Activated CD4-positive, alpha-beta T cell treated with anti-CD3 and anti-CD28 coated beads, Interleukin-2, amount 50 U/mL, for 1 hour (primary cell): ENCODE measurements around the gene VIPAS39.
A peak's percentile ranks its signal among the peaks of the same experiment; 100 is the strongest.
"Not testable (repeated sequence)": the region's sequence is repeated elsewhere in the genome, so short reads cannot be mapped to it uniquely, and the experiment has no call there.

Source experiments
- DNase-seq: peaks from one replicate; pipeline ENCODE4 v3.0.0-alpha.2; 2020

VIPAS39 gene

GRCh38 chr14:77469539-77469938 lies 12.1 kb upstream of the VIPAS39 start:
- no peak for DNase-seq

GRCh38 chr14:77469067-77469505 lies 11.7 kb upstream of the VIPAS39 start:
- DNase-seq = no peak

GRCh38 chr14:77467801-77468200 lies 10.4 kb upstream of the VIPAS39 start:
- no peak for DNase-seq

- peak; percentile 57 for DNase-seq
Observed at GRCh38 chr14:77459072-77459723, 1.8 kb upstream of the VIPAS39 start.

DNA sequence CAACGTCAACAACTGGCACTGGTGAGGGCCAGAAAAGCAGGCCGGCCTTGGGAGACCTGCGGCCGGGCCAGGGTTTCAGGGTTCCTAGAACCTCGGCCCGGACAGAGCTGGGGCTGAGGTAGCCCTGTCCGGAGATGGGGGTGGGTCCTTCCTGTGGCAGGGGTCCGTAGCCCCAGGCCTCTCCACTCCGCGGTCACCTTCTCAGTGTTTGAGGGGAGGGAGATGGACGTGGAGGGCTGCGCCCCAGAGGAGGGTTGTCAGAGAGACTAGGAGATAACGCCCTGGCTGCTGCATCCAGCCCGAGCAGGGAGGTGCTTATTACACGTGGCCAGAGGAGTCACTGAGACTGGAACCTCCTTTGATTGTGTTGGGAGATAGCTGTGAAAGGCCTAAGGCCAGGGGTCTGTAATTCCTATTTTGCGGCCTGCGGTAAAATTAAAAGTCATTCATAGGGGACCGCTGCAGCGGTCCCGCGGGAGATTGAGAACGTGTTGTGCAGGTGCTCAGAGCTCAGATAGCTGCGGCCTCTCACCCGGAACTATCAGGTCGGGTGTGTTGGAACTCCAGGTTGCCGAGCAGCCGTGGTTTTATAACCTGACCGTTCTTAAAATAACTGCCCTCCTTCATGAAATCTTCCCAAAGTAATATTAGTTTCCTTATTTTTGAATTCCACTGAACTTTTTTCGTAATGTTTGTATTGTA lies 999 bp upstream of the VIPAS39 start:
- DNase-seq = peak; percentile 13

DNA sequence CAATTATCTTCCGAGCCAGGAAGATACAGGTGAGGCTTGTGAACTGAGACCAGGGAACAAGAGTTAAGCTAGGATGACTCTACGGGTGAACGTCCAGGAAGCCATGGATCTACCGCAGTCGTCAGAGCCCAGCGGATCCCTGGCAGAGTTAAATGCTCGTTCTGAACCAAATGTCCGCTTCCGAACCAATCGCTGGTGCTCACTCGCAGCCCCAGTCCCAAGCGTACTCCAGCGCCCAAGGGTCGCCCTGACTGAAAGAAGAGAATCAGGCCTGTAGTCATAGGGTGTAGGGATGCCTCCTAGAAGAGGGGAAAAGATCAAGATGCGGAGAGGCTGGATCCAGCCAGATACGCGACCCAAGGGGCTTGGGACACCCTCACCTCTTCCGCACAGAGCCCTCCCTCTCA lies 283 bp downstream of the VIPAS39 start:
- no peak for DNase-seq

- DNase-seq = no peak
Observed at GRCh38 chr14:77455966-77456640, 1.3 kb downstream of the VIPAS39 start.

DNA sequence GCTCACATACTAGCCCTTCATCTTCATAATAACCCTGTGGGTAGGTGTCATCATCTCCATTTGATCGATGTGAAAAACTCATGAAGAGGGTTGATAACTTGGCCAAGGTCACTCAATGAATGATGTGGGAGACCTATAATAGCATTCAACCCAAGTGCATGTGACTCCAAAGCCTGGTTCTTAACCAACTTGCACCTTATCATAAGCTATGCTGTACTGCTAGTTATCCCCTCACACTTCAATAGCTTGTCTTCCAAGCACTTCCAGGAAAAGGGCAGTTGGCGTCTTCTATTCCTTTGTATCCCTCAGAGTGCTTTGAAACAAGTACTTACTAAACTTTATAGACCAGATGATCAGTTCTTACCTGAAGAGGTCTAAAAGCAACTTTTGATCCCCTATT lies 15.2 kb downstream of the VIPAS39 start:
- no peak for DNase-seq

- DNase-seq = no peak
Observed at GRCh38 chr14:77439861-77440260, 17.5 kb downstream of the VIPAS39 start.

DNA sequence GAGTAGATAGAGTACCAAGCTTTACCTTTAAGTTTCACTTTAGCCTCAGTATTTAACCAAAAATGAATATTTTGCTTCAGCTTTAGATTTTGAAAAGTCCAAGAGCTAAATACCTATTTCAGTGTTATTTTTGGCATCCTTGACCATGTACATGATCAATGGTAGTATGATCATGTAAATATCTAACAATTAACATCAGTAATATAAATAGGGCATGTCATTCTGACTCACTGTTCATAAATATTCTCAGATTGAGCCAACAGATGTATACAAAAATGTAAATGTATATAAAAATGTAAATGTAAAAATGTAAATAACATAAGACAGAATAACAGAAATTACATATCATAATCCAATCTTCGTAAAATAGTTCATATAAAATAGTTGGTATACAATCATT lies 18.8 kb downstream of the VIPAS39 start:
- no peak for DNase-seq

DNA sequence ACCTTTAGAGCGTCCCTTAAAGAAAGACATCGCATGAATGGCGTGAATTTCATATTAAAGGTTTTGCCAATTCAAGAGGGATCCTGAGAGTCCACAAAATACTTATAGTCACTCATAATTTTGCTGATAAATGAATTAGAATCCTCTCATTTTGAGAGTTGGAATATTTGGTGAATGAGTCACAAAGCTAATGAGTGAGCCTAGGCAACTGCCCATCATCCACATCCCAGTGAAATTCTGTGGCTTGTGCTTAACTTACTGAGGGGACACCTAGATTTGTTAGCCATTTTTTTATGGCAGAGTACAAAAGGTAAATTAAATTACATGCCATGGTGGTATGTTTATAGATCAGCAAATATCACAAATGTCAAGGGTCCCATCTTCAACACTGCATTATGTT lies 21.4 kb downstream of the VIPAS39 start:
- DNase-seq = no peak

- DNase-seq = no peak
Observed at GRCh38 chr14:77426396-77426795, 31.0 kb downstream of the VIPAS39 start.

DNA sequence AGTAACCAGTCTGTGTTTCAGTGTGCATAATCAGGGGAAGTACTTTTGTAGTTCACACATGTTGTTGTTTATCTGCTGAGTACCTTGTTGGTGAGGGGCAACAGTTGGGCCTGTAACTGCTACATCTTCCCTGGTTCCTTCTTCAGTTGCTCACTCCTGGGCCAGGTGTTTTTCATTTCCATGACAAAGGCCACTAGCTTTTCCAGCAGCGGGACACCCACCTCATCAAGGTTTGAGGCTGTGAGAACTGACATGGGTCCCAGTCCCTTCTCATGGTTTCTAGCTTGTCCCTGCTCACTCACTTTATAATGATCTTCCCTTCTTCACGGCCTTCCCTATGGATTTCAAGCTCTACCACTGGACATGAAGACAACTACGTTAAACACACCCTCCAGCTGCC lies 32.5 kb downstream of the VIPAS39 start:
- DNase-seq = no peak

- DNase-seq = no peak
Observed at GRCh38 chr14:77423423-77423822, 34.0 kb downstream of the VIPAS39 start, which contains the start of gene NOXRED1. TSS of gene NOXRED1 (minus strand) at chr14:77423523. CDS start at chr14:77422889, 634 bp downstream.

- DNase-seq = no peak
Observed at GRCh38 chr14:77421201-77421600, 36.2 kb downstream of the VIPAS39 start.

- no peak for DNase-seq
Observed at GRCh38 chr14:77416836-77417235, 40.6 kb downstream of the VIPAS39 start.

- not testable (repeated sequence) for DNase-seq
Observed at GRCh38 chr14:77416098-77416497, 41.3 kb downstream of the VIPAS39 start.

DNA sequence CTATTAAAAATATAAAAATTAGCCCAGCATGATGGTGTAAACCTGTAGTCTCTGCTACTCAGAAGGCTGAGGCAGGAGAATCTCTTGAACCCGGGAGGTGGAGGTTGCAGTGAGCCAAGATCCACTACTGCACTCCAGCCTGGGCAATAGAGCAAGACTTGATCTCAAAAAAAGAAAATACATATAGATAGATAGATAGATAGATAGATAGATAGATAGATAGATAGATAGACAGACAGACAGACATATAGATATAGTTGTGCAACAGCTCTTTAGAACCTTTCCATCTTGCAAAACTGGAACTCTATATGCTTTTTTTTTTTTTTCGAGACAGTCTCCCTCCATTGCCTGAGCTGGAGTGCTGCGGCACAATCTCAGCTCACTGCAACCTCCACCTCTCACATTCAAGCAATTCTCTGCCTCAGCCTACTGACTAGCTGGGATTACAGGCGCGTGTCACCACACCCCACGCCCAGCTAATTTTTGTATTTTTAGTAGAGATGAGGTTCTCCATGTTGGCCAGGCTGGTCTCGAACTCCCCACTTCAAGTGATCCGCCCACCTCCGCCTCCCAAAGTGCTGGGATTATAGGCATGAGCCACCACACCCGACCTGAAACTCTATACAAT lies 41.9 kb downstream of the VIPAS39 start:
- not testable (repeated sequence) for DNase-seq

GRCh38 chr14:77409131-77409533 lies 48.3 kb downstream of the VIPAS39 start:
- DNase-seq = no peak

DNA sequence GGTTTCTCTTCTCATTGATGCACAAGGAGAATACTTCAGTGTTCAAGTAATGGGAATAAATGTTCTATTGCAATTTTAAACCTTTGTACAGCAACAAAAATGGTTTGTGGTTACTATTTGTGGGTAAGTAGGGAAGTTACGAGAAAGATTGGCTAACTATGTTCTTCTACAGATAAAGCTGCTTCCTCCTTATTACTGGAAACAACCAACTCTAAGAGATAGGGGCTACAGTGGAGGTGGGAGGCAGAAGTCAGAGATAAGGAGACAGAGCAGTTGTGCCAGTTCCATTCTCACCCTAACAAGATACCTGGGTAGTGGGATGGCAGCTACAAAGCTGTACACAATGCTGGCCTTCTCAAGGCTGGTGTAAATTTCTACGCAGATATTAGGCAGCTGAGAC lies 50.2 kb downstream of the VIPAS39 start:
- no peak for DNase-seq

DNA sequence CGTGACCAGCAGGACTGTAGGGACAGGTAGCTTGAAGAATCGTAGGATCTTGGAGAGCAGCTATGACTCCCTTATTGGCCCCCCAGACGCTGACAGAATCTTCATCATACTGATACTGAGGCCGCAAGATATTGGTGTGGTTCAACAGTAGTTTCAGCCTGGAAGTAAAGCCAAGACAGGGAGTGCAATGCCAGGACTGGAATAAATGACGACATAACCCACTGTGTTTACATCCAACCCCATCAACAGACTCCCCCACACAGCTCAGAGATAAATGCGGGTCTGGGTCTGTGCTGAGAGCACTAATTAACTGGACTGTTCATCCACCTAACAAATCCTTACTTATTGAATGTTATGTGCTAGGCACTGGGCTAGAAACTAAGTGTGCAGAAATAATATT lies 50.7 kb downstream of the VIPAS39 start:
- no peak for DNase-seq

DNA sequence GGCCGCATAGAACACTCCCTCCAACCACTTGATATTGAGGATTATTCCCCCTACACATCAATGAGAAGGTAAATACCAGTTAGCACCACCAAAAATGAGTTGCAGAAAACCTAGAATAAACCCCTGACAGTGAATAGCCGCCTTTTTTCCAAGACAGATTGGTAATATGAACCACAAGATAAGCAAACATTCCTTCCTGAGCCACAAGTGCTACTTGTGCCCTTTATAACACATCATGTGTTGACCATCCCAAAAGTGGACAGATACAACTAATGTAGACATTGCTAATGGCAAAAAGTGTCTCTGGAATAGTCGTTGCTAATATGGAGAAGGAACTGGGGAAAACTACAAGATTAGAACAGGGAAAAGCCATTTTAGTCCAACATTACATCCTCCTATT lies 51.3 kb downstream of the VIPAS39 start:
- no peak for DNase-seq

- DNase-seq = no peak
Observed at GRCh38 chr14:77403768-77404167, 53.6 kb downstream of the VIPAS39 start.

GRCh38 chr14:77400216-77400615 lies 57.2 kb downstream of the VIPAS39 start:
- DNase-seq = no peak
